Raji (cell line): ENCODE data around the gene CFB.

ENCODE experiments used
- POLR2A ChIP-seq: IDR thresholded peaks from 2 replicates; pipeline ENCODE4 v1.6.1; 2011; ENCODE audit warnings: low read depth, low read length, control low read depth; ENCODE audit not compliant: insufficient read depth

Gene CFB

GRCh38 chr6:31963921-31964320, 18.0 kb downstream of the CFB start:
- TF ChIP-seq POLR2A = no peak

DNA sequence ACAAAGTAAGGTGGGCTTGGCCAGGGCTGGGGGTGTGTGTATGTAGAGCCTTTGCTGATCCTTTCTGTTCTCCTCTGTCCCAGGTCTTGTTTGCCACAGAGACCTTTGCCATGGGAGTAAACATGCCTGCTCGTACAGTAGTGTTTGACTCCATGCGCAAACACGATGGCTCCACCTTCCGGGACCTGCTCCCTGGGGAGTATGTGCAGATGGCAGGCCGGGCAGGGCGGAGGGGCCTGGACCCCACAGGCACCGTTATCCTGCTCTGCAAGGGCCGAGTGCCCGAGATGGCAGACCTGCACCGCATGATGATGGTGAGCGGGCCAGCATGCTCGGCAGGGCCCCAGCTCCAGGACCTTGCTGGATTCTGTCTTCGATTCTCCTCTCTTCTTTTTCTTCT, 19.8 kb downstream of the CFB start:
- TF ChIP-seq POLR2A = no peak

DNA sequence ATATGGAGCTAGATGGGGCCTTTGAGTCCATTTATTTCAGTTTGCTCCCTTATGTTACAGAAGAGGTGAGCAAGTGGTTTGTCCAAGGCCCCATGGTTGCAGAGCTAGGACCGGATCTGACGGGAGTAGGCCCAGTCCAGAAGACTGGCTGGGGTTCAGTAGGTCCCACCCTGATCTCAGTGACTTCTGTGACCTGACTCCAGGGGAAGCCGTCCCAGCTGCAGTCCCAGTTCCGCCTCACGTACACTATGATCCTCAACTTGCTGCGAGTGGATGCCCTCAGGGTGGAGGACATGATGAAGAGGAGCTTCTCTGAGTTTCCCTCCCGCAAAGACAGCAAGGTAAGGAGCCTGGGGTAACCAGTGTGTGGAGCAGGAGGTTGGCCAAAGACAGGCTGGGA, 20.6 kb downstream of the CFB start:
- TF ChIP-seq POLR2A = no peak

DNA sequence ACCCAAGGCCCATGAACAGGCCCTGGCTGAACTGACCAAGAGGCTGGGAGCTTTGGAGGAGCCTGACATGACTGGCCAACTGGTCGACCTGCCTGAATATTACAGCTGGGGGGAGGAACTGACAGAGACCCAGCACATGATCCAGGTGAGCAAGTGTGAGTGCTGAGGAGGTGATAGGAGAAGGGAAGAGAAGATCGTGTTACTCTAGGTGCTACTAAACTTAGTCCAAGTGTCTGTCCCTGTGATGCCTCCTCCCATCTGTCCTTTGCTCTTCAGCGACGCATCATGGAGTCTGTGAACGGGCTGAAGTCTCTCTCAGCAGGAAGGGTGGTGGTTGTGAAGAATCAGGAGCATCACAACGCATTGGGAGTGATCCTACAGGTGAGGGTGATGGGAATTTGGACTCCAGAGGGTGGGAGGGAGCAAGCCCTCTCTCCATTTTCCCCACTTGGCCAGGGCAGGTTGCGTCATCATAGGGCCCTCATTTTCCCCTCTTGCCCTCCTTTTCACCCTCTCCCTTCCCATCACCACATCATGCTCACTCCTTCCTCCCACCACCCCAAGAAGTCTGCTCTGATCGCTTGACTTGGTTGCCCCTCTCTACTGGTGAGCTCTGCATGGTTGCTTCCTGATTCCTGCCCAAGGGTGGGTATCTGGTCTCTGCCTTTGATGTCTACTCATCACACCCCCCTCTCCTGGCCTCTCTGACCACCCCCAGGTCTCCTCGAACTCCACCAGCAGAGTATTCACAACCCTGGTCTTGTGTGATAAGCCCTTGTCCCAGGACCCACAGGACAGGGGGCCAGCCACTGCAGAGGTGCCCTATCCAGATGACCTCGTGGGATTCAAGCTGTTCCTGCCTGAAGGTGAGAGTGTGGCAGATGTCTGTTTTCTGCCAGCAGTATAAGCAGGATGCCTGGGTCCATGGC, 21.4 kb downstream of the CFB start:
- TF ChIP-seq POLR2A = no peak

DNA sequence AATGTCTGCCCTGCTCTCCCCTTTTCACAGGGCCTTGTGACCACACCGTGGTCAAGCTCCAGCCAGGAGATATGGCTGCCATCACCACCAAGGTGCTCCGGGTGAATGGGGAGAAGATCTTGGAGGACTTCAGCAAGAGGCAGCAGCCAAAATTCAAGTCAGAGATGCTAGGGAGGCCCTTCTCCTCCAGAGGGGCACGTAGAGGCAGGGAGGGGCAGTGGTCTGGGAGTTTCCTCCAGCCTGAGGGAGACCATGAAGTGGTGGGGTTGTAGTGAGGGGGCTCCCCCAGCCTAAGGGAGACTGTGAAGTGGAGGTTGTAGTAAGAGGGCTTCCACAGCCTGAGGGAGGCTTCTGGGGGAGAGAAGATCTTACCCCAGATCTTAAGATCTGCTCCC, 22.0 kb downstream of the CFB start:
- TF ChIP-seq POLR2A = no peak

GRCh38 chr6:31968326-31968725, 22.4 kb downstream of the CFB start:
- TF ChIP-seq POLR2A = no peak

DNA sequence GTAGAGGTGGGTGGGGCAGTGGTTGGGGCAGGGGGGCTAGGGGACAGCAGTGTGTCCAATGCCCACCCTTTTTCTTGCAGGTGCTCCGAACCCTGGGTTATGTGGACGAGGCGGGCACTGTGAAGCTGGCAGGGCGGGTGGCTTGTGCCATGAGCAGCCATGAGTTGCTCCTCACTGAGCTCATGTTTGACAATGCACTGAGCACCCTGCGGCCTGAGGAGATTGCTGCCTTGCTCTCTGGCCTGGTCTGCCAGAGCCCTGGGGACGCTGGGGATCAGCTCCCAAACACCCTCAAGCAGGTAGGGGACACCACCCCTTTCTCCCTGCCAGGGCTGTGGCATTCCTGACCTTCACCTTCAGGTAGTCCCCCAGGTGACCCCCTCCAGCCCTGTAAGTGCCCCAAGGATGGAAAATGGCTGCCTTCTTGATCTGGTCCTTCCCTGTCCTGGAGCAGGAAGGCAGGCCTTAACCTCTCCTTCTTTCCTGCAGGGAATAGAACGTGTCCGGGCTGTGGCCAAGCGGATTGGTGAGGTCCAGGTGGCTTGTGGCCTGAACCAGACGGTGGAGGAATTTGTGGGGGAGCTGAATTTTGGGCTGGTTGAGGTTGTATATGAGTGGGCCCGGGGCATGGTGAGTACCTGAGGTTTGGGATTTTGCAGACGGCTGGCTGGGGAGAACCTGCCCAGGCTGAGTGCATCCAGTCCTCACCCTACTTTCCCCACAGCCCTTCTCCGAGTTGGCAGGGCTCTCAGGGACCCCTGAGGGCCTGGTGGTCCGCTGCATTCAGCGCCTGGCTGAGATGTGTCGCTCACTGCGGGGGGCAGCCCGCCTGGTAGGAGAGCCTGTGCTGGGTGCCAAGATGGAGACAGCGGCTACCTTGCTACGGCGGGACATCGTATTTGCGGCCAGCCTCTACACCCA, 23.2 kb downstream of the CFB start:
- no peak for TF ChIP-seq POLR2A

DNA sequence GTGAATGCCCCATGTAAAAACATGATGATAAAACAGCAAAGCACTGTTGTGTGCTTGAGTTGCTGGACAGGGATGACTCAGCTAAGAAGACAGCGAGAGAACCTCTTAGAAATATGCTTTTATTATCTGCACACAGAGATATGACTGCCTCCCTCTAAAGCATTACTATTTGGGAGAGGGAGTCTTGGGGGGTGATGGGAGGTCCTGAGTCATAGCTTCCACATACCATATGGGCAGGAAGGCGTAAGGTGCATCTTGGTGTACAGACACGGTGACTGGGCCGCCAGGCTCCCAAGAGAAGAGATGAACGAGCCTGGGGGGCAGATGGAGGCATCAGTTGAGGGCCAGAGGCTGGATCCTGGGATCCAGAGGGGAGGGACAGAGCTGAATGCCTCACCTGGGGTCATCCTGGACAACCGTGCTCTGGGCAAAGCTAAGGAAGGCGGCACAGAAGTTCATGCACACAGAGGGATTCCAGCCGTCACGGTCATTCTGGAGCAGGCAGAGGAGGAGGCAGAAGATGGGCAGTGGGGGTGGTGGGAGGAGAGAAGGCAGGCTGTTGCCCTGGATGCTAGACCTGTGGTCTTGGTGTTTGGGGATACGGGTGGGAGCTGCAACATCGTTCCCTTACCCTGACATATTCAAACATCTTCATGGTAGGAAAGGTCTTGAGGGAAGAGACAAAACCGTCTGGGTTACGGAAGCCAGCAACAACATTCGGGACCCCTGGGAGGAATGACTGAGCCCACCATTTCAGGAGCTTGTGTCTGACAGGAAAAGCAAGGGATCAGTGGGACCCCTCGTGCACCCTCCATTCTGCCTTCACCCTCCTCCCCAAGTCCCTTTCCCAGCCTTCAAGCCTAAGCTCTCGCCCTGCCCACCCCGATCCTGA, 24.1 kb downstream of the CFB start:
- TF ChIP-seq POLR2A = no peak

- TF ChIP-seq POLR2A = no peak
Measured at GRCh38 chr6:31970604-31971271, 24.8 kb downstream of the CFB start.

DNA sequence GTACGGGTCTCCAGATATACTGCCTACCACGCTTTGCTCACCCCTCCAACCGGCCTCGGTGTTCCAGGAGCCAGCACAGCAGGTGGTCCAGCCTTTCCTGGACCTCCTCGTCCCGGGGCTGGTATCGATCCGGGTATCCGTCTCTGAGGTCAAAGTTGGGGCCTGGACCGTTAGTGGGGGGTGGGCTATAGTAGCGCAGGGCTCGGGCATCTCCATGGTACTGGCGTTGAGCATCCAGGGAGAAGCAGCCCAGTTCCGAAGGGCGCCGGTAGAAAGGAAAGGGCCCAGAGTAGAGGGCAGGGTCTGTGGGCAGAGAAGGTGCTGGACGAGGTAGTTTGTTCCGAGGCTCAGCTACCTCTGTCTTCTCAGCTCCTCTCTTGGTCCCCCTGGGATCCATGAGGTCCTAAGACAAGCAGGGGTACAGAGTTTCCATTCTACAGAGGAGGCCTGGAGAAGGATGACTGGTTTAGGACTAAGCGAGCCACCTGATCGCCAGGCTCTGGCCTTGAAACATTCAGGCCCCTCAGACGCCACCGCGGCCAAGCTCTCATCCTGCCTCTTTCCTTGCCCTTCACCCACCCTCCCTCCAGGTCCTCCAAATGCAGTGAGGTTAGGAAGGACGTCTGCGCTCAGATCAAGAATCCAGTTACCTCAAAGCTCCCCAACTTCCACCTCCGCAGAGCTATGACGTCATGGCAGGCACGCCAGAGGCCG, 25.5 kb downstream of the CFB start:
- TF ChIP-seq POLR2A = no peak

- TF ChIP-seq POLR2A = peak; percentile 75
Measured at GRCh38 chr6:31971993-31972708, 26.3 kb downstream of the CFB start, which contains the start of gene DXO. Gene DXO (minus strand): TSS chr6:31972138. CDS start chr6:31971675, 463 bp downstream.

DNA sequence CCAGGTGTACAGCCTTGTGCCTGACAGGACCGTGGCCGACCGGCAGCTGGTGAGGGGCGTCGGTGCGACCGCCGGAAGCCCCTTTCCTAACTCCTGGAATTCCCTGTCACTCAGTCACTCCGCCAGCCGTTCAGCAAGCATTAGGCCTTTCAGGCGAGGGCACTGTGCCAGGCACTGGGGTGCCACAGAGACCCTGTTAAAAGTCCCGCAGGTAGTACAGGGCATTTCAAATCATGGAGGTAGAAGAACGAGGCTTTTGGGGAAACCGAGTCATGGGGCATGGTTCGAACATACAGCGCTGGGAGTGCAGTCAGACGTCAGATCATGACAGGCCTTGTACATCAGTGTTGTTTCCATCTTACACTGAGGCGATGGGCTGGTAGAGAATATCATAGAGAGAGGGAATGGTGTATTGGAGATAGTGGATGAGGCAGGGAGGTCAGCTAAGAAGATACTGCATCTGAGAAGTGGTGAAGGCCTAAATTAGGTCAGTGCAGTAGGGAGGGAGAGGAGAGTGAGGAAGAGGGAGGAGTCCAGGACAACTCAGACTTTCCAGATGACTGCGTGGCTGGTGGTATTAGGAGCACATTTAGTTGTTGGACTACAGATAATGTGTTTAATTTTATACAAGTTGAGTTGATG, 26.9 kb downstream of the CFB start:
- no peak for TF ChIP-seq POLR2A
